GM12878 (cell line): ENCODE measurements around the gene ERICH2.

ENCODE experiments used
- BACH1 ChIP-seq: fragments of 450-650 bp; IDR thresholded peaks from 2 replicates; pipeline ENCODE4 v1.6.1; 2017; ENCODE audit warnings: mild to moderate bottlenecking, borderline replicate concordance
- CHD4 ChIP-seq: fragments of 200-600 bp; sonication (generic); IDR thresholded peaks from 2 replicates; pipeline ENCODE4 v1.6.1; 2016; ENCODE audit warnings: mild to moderate bottlenecking
- MXI1 ChIP-seq: fragments of 150-350 bp; IDR thresholded peaks from 2 replicates; pipeline ENCODE4 v1.6.1; 2011; ENCODE audit warnings: low read depth, mild to moderate bottlenecking, inconsistent platforms, low read length, improper control_type of control experiment
- NFYA ChIP-seq: IDR thresholded peaks from 2 replicates; pipeline ENCODE4 v1.6.1; 2011; ENCODE audit warnings: low read depth, mild to moderate bottlenecking, low read length, improper control_type of control experiment, borderline replicate concordance
- POLR2AphosphoS5 ChIP-seq: IDR thresholded peaks from 2 replicates; pipeline ENCODE4 v1.6.1; 2011; ENCODE audit warnings: mild to moderate bottlenecking, low read length, inconsistent platforms
- SPI1 ChIP-seq: IDR thresholded peaks from 2 replicates; pipeline ENCODE4 v1.6.1; 2011; ENCODE audit warnings: low read depth, mild to moderate bottlenecking, low read length, moderate library complexity, borderline replicate concordance; ENCODE audit not compliant: insufficient read depth
- TAF1 ChIP-seq: IDR thresholded peaks from 2 replicates; pipeline ENCODE4 v1.6.1; 2011; ENCODE audit warnings: mild to moderate bottlenecking, low read depth, low read length, borderline replicate concordance
- ZNF384 ChIP-seq: IDR thresholded peaks from 2 replicates; pipeline ENCODE4 v1.6.1; 2012; ENCODE audit warnings: low read depth, mild to moderate bottlenecking, low read length, improper control_type of control experiment, borderline replicate concordance
- TF ChIP-seq, protein P1 (sequence below): IDR thresholded peaks from 2 replicates; pipeline ENCODE4 v1.6.1; 2012; ENCODE audit warnings: low read length, inconsistent platforms

DNA sequence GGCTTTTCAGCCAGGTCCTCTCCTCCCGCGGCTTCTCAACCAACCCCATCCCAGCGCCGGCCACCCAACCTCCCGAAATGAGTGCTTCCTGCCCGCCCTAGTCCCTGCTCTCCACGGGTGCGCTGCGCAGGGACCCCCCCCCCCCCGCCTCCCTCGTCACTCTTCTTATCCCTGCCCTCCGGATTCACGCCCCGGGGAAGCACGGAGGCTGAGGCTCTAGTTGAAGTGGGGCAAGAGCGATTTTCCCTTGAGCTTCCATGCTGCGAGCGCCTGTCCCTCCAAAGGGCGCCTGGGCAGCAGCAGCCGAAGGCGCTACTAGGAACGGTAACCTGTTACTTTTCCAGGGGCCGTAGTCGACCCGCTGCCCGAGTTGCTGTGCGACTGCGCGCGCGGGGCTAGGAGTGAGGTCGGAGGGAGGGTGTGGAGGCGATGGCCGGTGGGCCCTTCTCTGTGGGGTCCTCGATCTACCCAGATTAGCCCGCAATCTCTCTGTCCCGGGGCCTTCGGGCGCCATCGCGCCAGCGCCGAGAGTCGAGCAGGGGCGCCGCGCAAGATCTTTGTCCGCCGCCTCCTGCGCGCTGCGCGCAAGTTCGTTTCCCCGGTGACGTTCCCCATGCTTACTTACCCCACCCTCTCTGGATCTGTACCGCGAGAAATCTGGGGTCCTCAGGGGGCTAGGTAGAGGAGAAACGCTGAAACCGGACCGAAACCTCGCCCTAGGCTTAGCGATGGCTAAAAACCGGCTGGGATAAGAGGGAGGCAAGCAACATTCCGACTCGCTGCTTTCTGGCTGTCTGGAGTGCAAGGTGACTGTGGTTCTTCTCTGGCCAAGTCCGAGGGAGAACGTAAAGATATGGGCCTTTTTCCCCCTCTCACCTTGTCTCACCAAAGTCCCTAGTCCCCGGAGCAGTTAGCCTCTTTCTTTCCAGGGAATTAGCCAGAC, 47.2 kb downstream of the ERICH2 start:
- TF ChIP-seq SPI1 (no peak), ZNF384 (no peak), CHD4 (no peak), BACH1 (no peak), MXI1 (no peak), POLR2AphosphoS5 (no peak), TAF1 (no peak), NFYA (no peak)
- TF ChIP-seq, protein P1, sequence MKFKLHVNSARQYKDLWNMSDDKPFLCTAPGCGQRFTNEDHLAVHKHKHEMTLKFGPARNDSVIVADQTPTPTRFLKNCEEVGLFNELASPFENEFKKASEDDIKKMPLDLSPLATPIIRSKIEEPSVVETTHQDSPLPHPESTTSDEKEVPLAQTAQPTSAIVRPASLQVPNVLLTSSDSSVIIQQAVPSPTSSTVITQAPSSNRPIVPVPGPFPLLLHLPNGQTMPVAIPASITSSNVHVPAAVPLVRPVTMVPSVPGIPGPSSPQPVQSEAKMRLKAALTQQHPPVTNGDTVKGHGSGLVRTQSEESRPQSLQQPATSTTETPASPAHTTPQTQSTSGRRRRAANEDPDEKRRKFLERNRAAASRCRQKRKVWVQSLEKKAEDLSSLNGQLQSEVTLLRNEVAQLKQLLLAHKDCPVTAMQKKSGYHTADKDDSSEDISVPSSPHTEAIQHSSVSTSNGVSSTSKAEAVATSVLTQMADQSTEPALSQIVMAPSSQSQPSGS = no peak
